Natural killer cell (primary cell): ENCODE measurements around the gene PRKG1. TPM values are rescaled to one million over a fixed set of nuclear protein-coding genes. Genes with fewer than 3 reads are reported as not detected.

Experiments
- ATAC-seq, 3 donors: fragments of 150-1000 bp in 2 of 3; fragments of 200-7000 bp in 1 of 3; cut with Tn5 transposase; 1 replicate in 1 of 3; 2 replicates in 2 of 3; pipeline ENCODE4 v1.10.0; 2021; ENCODE audit warnings: mild to moderate bottlenecking in 2 of 3, moderate library complexity in 2 of 3
- DNase-seq, 2 donors: peaks; one replicate each; pipeline versions ENCODE4 v3.0.0 to v3.0.0-alpha.2; 2013 to 2021; ENCODE audit warnings: mixed read lengths in 1 of 2
- H3K27ac ChIP-seq: one replicate; pipeline ENCODE4 v1.5.1; 2013; ENCODE audit warnings: mild to moderate bottlenecking, low read length
- H3K27me3 ChIP-seq: one replicate; pipeline ENCODE4 v1.6.1; 2013; ENCODE audit warnings: low read length; ENCODE audit not compliant: control insufficient read depth, insufficient read depth
- H3K36me3 ChIP-seq: one replicate; pipeline ENCODE4 v1.6.1; 2013; ENCODE audit warnings: low read length; ENCODE audit not compliant: control insufficient read depth, insufficient read depth
- H3K4me1 ChIP-seq: one replicate; pipeline ENCODE4 v1.6.1; 2013; ENCODE audit warnings: low read length; ENCODE audit not compliant: control insufficient read depth, insufficient read depth
- H3K4me3 ChIP-seq: one replicate; pipeline ENCODE4 v1.5.1; 2013; ENCODE audit warnings: low read length
- H3K9me3 ChIP-seq: one replicate; pipeline ENCODE4 v1.6.1; 2013; ENCODE audit warnings: low read length; ENCODE audit not compliant: control insufficient read depth, insufficient read depth
- H3K27ac Mint-ChIP-seq, 2 donors: one replicate each; pipeline ENCODE4 v1.8.0; 2022; ENCODE audit warnings: mild to moderate bottlenecking in 2 of 2, mixed read lengths in 2 of 2, moderate library complexity in 1 of 2
- H3K27me3 Mint-ChIP-seq, 2 donors: one replicate each; pipeline ENCODE4 v1.8.0; 2022; ENCODE audit warnings: low read depth in 2 of 2, mixed read lengths in 2 of 2
- H3K36me3 Mint-ChIP-seq: one replicate; pipeline ENCODE4 v1.8.0; 2022; ENCODE audit warnings: mixed read lengths
- H3K4me1 Mint-ChIP-seq, 2 donors: one replicate each; pipeline ENCODE4 v1.8.0; 2022; ENCODE audit warnings: mixed read lengths in 2 of 2
- H3K4me3 Mint-ChIP-seq: one replicate; pipeline ENCODE4 v1.8.0; 2022; ENCODE audit warnings: mild to moderate bottlenecking, moderate library complexity, mixed read lengths
- H3K9me3 Mint-ChIP-seq, 2 donors: one replicate each; pipeline ENCODE4 v1.8.0; 2022; ENCODE audit warnings: mixed read lengths in 2 of 2
- WGBS: methylation state at CpG from one replicate; pipeline ENCODE4 v1.1.7; 2013; ENCODE audit warnings: missing lambda C conversion rate; ENCODE audit not compliant: insufficient coverage; 5-methylcytosine and 5-hydroxymethylcytosine counted together
- intact Hi-C: fragments of 100-400 bp; cut with micrococcal nuclease; formaldehyde crosslinking; loops from one replicate; pipeline ENCODE4 v1.14.2; 2022
- total RNA-seq, 4 donors: library from RNA; stranded (reverse); fragments of 120-200 nt in 1 of 4; gene quantifications; one replicate each; pipeline versions ENCODE4 v1.2.3 to v1.2.4, GENCODE V29; 2013 to 2022
- TF ChIP-seq, protein P1 (sequence below): fragments of 200-600 bp; IDR thresholded peaks from one replicate; pipeline ENCODE4 v1.8.0; 2022; ENCODE audit warnings: antibody characterized with exemption

PRKG1 gene
- total RNA-seq, 3 donors from 2014 or later (not counting 1 experiment from before 2014, with no cell fraction given): 0.23 to 0.41 (median 0.35) TPM

DNA sequence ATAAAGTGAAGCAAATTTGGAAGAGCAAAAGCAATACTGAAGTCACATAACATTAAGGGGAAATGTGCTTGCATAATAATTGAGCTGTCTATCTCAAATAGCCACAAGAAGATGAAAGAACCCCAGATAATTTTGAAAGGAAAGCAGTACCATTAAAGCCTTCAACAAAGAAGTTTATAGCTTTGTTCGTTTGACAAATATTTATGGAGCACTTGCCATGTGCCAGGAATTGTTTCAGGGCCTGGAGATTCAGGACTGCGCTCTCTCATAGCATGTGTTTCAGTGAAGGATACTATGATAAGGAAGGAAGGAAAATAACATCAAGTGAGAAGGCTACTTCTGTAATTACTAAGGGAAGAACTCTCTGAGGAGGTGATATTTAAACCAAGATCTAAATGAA is 837.4 kb downstream of the PRKG1 start:
- Histone ChIP-seq H3K27me3 (no peaks in the 10 kb centered on the region), H3K4me3 (no peak overlapping the region), H3K9me3 (no peaks in the 10 kb centered on the region), H3K27ac (no peak overlapping the region), H3K4me1 (no peaks in the 10 kb centered on the region), H3K36me3 (no peaks in the 10 kb centered on the region)
- WGBS: 55% methylated on average over 2 of the region's 2 CpGs
- TF ChIP-seq, protein P1, sequence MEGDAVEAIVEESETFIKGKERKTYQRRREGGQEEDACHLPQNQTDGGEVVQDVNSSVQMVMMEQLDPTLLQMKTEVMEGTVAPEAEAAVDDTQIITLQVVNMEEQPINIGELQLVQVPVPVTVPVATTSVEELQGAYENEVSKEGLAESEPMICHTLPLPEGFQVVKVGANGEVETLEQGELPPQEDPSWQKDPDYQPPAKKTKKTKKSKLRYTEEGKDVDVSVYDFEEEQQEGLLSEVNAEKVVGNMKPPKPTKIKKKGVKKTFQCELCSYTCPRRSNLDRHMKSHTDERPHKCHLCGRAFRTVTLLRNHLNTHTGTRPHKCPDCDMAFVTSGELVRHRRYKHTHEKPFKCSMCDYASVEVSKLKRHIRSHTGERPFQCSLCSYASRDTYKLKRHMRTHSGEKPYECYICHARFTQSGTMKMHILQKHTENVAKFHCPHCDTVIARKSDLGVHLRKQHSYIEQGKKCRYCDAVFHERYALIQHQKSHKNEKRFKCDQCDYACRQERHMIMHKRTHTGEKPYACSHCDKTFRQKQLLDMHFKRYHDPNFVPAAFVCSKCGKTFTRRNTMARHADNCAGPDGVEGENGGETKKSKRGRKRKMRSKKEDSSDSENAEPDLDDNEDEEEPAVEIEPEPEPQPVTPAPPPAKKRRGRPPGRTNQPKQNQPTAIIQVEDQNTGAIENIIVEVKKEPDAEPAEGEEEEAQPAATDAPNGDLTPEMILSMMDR: no peak
- no peak overlapping the region for H3K27ac Mint-ChIP-seq
- intact Hi-C loops: no loop called here
- ATAC-seq (no peak), DNase-seq (no peak)
- no peaks in the 10 kb centered on the region for H3K36me3 Mint-ChIP-seq
- H3K27me3 Mint-ChIP-seq: no peaks in the 10 kb centered on the region
- no peak overlapping the region for H3K4me3 Mint-ChIP-seq
- no peaks in the 10 kb centered on the region for H3K4me1 Mint-ChIP-seq
- peaks cover 0 to 4% of the 10 kb centered on the region in 2 donors for H3K9me3 Mint-ChIP-seq

DNA sequence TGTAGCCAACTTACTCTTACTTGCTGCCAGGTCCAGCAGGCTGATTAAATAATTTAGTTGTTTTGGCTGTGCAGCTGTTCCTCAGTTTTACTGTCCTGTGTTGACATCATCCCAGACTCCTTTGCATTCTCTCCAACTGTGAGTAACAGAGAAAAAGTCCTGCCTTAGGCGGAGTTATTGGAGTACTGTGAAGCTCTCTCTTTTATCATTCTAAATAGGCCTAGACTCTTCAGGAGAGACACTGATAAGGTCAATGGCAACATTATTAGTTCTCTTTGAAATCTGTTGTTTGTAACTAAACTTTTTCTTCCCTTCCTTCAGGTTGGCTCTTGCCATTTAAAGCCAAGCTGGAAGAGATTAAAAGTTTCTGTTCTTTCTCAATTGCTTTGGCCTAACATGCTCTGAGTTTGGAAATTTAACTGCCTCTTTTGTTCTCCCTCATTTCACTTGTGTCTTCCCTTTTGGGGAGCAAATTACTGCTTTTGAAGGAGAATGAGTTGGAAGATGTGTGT is 840.8 kb downstream of the PRKG1 start:
- H3K4me1 ChIP-seq: no peaks in the 10 kb centered on the region
- TF ChIP-seq, protein P1: no peak
- no peak overlapping the region for H3K27ac Mint-ChIP-seq
- ATAC-seq (no peak), DNase-seq (no peak)
- H3K4me3 Mint-ChIP-seq: no peak overlapping the region
- no peaks in the 10 kb centered on the region for H3K27me3 ChIP-seq
- no peaks in the 10 kb centered on the region for H3K4me1 Mint-ChIP-seq
- H3K36me3 Mint-ChIP-seq: no peaks in the 10 kb centered on the region
- H3K9me3 Mint-ChIP-seq: no peaks in the 10 kb centered on the region
- no peaks in the 10 kb centered on the region for H3K36me3 ChIP-seq
- no peaks in the 10 kb centered on the region for H3K27me3 Mint-ChIP-seq
- H3K4me3 ChIP-seq: no peak overlapping the region
- WGBS: no CpG with 5 or more reads among the region's 1 CpG
- intact Hi-C loops: no loop called here
- H3K27ac ChIP-seq: no peak overlapping the region
- no peaks in the 10 kb centered on the region for H3K9me3 ChIP-seq

DNA sequence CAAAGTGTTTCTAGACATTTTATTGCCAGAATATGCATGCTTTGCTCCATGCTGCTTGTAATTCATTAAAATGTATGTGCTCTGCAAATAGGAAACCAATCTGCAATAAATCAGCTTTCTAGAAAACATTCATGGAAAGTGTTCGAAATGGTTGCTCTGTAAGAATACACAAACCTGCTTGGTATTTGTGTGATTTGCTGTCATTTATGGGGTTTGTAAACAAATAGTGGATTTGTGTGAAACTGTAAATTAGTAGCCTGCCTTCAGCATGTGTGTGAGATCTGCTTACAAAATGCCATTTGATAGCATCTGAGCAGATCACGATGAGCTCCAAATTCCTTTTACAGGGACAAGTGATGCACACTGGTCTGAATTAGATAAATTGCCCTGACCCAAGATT is 844.2 kb downstream of the PRKG1 start:
- Mint-ChIP-seq H3K36me3 (no peaks in the 10 kb centered on the region), H3K4me1 (no peaks in the 10 kb centered on the region)

More for the DNA sequence above, 844.2 kb downstream of the PRKG1 start:
- H3K27ac ChIP-seq: no peak overlapping the region
- peaks cover 0 to 2% of the 10 kb centered on the region in 2 donors for H3K9me3 Mint-ChIP-seq
- H3K9me3 ChIP-seq: no peaks in the 10 kb centered on the region
- H3K27ac Mint-ChIP-seq: no peak overlapping the region
- no peaks in the 10 kb centered on the region for H3K27me3 Mint-ChIP-seq
- ATAC-seq (no peak), DNase-seq (no peak)
- H3K36me3 ChIP-seq: no peaks in the 10 kb centered on the region
- intact Hi-C loops: no loop called here
- H3K4me1 ChIP-seq: no peaks in the 10 kb centered on the region
- WGBS: 39% methylated on average over 2 of the region's 2 CpGs
- H3K27me3 ChIP-seq: no peaks in the 10 kb centered on the region
- no peak overlapping the region for H3K4me3 Mint-ChIP-seq
- TF ChIP-seq, protein P1: no peak
- no peak overlapping the region for H3K4me3 ChIP-seq
